ENCODE measurements around the gene KIFAP3. TPM values are rescaled to one million over a fixed set of nuclear protein-coding genes. Genes with fewer than 3 reads are reported as not detected.

The KIFAP3 gene
- total and polyA plus RNA-seq, 2 experiments from 2014 or later, result 60.6 to 75.8 TPM

DNA sequence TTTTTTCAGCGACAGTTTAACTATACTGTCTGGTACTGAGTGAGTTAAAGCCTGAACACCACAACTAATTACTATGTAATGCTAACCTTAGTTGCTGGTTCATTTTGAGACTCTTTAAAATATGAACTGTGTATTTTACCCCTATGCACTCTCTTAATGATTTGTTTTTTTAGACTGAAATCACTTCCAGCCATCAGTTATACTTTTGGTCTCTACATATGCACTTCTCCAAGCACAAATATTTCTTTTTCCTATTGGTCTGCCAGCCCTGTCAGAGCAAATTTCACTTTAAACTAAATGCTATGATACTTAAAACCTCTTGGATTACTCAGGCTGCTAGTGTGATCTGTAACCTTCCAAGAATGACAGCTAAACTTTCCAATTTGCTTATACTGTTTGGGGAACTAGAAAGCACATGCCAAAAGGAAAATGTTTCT lies 142.7 kb downstream of the KIFAP3 start:
- H3K4me1 ChIP-seq (ENCODE audit: low read depth), result peaks cover 20% of the 10 kb centered on the region
- DNase-seq (ENCODE audit: low read depth in 1 of 2, low spot score in 1 of 2), result no peak
- H3K27me3 ChIP-seq, result no peaks in the 10 kb centered on the region
- no peaks in the 10 kb centered on the region for H3K9me3 ChIP-seq (ENCODE audit: low read depth)
- TF ChIP-seq, protein P1, sequence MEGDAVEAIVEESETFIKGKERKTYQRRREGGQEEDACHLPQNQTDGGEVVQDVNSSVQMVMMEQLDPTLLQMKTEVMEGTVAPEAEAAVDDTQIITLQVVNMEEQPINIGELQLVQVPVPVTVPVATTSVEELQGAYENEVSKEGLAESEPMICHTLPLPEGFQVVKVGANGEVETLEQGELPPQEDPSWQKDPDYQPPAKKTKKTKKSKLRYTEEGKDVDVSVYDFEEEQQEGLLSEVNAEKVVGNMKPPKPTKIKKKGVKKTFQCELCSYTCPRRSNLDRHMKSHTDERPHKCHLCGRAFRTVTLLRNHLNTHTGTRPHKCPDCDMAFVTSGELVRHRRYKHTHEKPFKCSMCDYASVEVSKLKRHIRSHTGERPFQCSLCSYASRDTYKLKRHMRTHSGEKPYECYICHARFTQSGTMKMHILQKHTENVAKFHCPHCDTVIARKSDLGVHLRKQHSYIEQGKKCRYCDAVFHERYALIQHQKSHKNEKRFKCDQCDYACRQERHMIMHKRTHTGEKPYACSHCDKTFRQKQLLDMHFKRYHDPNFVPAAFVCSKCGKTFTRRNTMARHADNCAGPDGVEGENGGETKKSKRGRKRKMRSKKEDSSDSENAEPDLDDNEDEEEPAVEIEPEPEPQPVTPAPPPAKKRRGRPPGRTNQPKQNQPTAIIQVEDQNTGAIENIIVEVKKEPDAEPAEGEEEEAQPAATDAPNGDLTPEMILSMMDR (IDR thresholded peaks at IDR 0.05; ENCODE audit: low read depth, low read length), result no peak
- H3K36me3 ChIP-seq, result no peaks in the 10 kb centered on the region
- peak overlapping the region; percentile 62 for H3K27ac ChIP-seq
- H3K4me3 ChIP-seq, result no peak overlapping the region

DNA sequence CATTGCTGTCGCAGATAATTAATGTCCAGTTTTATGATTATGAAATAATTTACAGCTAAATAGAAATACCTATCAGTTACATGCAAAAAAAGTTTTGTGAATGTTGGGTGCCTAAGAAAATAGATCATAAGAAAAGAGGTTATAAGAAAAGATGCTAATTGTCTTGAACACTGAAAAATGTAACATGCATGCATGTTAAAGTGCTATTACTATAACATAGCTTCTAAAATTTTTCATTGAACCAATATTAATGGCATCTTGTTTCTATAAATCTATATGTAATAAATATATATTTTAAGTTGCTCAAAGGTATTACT lies 145.3 kb downstream of the KIFAP3 start:
- Histone ChIP-seq H3K27ac (no peak overlapping the region), H3K4me3 (no peak overlapping the region), H3K9me3 (ENCODE audit: low read depth) (no peaks in the 10 kb centered on the region), H3K4me1 (ENCODE audit: low read depth) (peaks cover 25% of the 10 kb centered on the region), H3K27me3 (no peaks in the 10 kb centered on the region), H3K36me3 (no peaks in the 10 kb centered on the region)
- DNase-seq (ENCODE audit: low read depth in 1 of 2, low spot score in 1 of 2), result no peak
- TF ChIP-seq, protein P1 (IDR thresholded peaks at IDR 0.05; ENCODE audit: low read depth, low read length), result no peak

DNA sequence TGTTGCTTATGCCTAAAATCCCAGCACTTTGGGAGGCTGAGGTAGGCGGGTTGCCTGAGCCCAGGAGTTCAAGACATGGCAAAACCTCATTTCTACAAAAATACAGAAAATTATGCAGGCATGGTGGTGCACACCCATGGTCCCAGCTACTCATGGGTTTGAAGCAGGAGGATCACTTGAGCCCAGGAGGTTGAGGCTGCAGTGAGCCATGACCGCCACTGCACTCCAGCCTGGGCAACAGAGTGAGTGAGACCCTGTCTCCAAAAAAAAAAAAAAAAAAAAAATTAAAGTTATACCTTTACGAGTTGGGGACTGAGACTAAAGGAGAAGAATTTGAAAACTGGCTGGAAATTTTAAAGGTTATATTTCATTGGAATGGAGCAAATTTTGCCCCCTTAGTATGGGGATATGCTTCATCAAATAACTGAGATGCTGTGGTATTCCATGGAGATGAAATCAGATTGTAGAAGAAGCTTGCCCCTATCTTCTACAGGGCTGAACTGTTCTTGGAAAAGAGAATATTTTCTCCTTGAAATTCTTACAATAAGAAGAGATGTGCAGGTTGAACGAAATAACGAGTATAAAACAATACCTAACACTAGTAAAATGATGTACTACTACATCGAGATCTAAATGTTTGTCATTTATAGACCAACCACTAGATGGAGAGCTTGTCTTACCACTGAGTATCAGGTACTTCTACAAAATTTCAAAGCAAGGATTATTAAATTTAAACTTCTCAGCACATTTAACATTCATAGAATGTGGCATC lies 145.9 kb downstream of the KIFAP3 start:
- DNase-seq (ENCODE audit: low read depth in 1 of 2, low spot score in 1 of 2), result peak; percentile 57 to 70

DNA sequence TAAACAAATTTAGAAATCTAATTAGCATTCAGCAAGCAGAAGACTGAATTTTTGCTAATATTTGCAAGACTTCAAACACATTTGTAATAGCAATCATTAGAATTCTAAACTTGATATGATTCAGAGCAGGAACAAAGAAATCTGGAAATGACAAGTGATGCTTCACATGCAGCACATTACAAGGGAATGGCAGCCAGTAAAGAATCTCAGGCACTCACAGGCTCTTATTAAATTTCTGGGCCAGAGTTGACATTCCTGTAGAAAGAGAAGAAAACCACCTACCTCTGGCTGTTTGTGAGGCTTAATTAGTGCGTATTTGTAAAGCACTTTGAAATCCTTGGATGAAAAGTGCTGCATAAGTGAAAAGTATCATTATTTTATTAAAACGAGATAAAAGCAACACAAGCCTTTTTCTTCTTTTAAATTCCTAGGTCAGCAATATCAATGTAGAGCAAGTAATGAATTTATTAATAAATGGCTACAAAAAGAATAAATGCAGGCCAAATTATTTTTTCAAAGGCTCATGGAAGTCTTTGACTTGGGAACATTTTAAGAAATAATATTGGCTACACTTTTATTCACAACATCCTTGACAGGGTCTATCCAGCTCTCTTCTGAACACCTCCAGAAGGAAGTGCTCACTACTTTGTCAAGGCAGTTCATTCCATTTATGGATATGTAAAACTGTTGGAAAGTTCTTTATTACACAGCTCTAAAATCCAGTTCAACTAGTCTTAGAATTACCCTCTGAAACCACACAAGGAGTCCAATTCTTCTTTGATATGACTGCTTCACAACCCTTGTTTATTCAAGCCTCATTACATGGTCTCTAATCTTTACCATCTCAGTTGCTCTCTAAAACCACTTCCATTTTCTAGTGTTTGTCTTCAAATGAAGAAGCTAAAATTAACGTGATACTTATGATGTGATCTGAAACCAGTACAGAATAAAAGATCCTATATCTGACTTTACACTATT lies 148.7 kb downstream of the KIFAP3 start:
- Histone ChIP-seq H3K4me1 (ENCODE audit: low read depth) (peaks cover 19% of the 10 kb centered on the region), H3K36me3 (peaks cover under 1% of the 10 kb centered on the region), H3K27me3 (no peaks in the 10 kb centered on the region), H3K27ac (peak overlapping the region; percentile 59), H3K4me3 (no peak overlapping the region), H3K9me3 (ENCODE audit: low read depth) (no peaks in the 10 kb centered on the region)
- peak in 1 of 2 donors; percentile 47 for DNase-seq (ENCODE audit: low read depth in 1 of 2, low spot score in 1 of 2)
- TF ChIP-seq, protein P1 (IDR thresholded peaks at IDR 0.05; ENCODE audit: low read depth, low read length), result no peak

More for the DNA sequence above, 145.9 kb downstream of the KIFAP3 start:
- TF ChIP-seq, protein P1 (IDR thresholded peaks at IDR 0.05; ENCODE audit: low read depth, low read length), result peak; percentile 58
- Histone ChIP-seq H3K27ac (no peak overlapping the region), H3K4me1 (ENCODE audit: low read depth) (peaks cover 25% of the 10 kb centered on the region), H3K27me3 (no peaks in the 10 kb centered on the region), H3K9me3 (ENCODE audit: low read depth) (no peaks in the 10 kb centered on the region), H3K4me3 (no peak overlapping the region), H3K36me3 (no peaks in the 10 kb centered on the region)

DNA sequence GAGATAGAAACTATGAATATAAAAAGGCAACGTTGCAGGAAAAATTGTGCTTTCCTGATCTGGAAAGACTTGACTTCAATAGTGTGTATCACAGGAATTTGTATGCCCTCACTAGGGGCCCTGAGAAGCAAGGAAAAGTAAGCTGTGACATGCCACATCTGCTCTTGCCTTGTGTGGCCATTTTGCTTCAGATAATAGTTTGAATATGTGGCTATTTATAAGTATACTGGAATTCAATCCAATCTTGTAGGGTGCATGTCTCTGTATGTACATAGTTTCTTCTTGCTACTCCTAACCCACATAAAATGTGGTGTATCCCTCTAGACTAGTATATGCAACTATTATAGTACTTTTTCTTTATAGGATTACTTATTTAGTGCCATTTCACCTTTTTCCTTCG lies 149.7 kb downstream of the KIFAP3 start:
- TF ChIP-seq, protein P1 (IDR thresholded peaks at IDR 0.05; ENCODE audit: low read depth, low read length), result no peak
- peaks cover 6% of the 10 kb centered on the region for H3K36me3 ChIP-seq
- DNase-seq (ENCODE audit: low read depth in 1 of 2, low spot score in 1 of 2), result peak in 1 of 2 donors; percentile 23
- peaks cover 19% of the 10 kb centered on the region for H3K4me1 ChIP-seq (ENCODE audit: low read depth)
- no peak overlapping the region for H3K4me3 ChIP-seq
- no peaks in the 10 kb centered on the region for H3K27me3 ChIP-seq
- no peaks in the 10 kb centered on the region for H3K9me3 ChIP-seq (ENCODE audit: low read depth)
- peak overlapping the region; percentile 59 for H3K27ac ChIP-seq
